ENCODE data around the gene RTTN.
"Not testable (repeated sequence)": the region's sequence is repeated elsewhere in the genome, so short reads cannot be mapped to it uniquely, and the experiment has no call there.

Gene RTTN

GRCh38 chr18:69982417-69982816 lies 223.1 kb downstream of the RTTN start:
- DNase-seq (ENCODE audit: low read depth, low spot score), result no peak
- no peak overlapping the region for H3K4me3 ChIP-seq (ENCODE audit: low read depth, low read length)
- TF ChIP-seq CTCF (IDR thresholded peaks at IDR 0.05; ENCODE audit: low read depth, low read length), result no peak
- in situ Hi-C loops (cut with HindIII; ENCODE audit: low sequenced_read_pairs), result no loop called here

- in situ Hi-C loops (cut with HindIII; ENCODE audit: low sequenced_read_pairs), result no loop called here
- no peak for TF ChIP-seq CTCF (IDR thresholded peaks at IDR 0.05; ENCODE audit: low read depth, low read length)
- H3K4me3 ChIP-seq (ENCODE audit: low read depth, low read length), result no peak overlapping the region
- no peak for DNase-seq (ENCODE audit: low read depth, low spot score)
Observed at GRCh38 chr18:69981948-69982347, 223.5 kb downstream of the RTTN start.

- no peak overlapping the region for H3K4me3 ChIP-seq (ENCODE audit: low read depth, low read length)
- in situ Hi-C loops (cut with HindIII; ENCODE audit: low sequenced_read_pairs), result no loop called here
- no peak for TF ChIP-seq CTCF (IDR thresholded peaks at IDR 0.05; ENCODE audit: low read depth, low read length)
- DNase-seq (ENCODE audit: low read depth, low spot score), result no peak
Observed at GRCh38 chr18:69980982-69981804, 224.3 kb downstream of the RTTN start.

- no peak for DNase-seq (ENCODE audit: low read depth, low spot score)
- no peak for TF ChIP-seq CTCF (IDR thresholded peaks at IDR 0.05; ENCODE audit: low read depth, low read length)
- in situ Hi-C loops (cut with HindIII; ENCODE audit: low sequenced_read_pairs), result no loop called here
- H3K4me3 ChIP-seq (ENCODE audit: low read depth, low read length), result no peak overlapping the region
Observed at GRCh38 chr18:69980509-69980908, 225.0 kb downstream of the RTTN start.

- in situ Hi-C loops (cut with HindIII; ENCODE audit: low sequenced_read_pairs), result no loop called here
- H3K4me3 ChIP-seq (ENCODE audit: low read depth, low read length), result no peak overlapping the region
- DNase-seq (ENCODE audit: low read depth, low spot score), result no peak
- TF ChIP-seq CTCF (IDR thresholded peaks at IDR 0.05; ENCODE audit: low read depth, low read length), result no peak
Observed at GRCh38 chr18:69978732-69979715, 226.5 kb downstream of the RTTN start.

- DNase-seq (ENCODE audit: low read depth, low spot score); H3K4me3 ChIP-seq (ENCODE audit: low read depth, low read length); in situ Hi-C loops (cut with HindIII; ENCODE audit: low sequenced_read_pairs): not testable (repeated sequence)
Observed at GRCh38 chr18:69975294-69975693, 230.2 kb downstream of the RTTN start.

Data from astrocyte of the spinal cord (primary cell).